ENCODE measurements around the gene FOXL1.

DNA sequence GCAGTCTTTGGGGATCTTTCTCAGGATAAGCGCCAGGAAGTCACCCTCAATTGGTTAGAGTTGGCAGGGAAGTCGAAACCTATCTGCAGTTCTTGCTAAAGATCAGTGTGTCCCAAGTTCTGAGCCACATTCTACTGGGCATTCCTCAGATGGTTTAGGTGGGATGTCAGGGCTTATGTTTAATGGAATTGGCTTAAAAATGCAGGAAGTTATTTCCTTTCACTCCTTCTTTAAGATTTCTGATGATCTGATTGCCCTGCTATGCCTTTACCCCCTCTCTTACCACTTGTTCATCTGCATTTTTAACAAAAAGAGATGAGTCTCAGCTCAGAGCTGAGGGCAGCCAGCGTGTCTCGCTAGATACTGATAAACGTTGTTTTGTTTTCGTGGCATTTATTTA is 30.8 kb downstream of the FOXL1 start:
- TF ChIP-seq MTA2 (IDR thresholded peaks at IDR 0.05; ENCODE audit: low read depth) (no peak), SMARCA5 (IDR thresholded peaks at IDR 0.05) (no peak)

All from K562 (cell line).